HG03342 (cell line): ENCODE results near the gene SNHG17.
A peak's percentile ranks its signal among the peaks of the same experiment; 100 is the strongest.
"Not testable (repeated sequence)": the region's sequence is repeated elsewhere in the genome, so short reads cannot be mapped to it uniquely, and the experiment has no call there.

Experiments
- ATAC-seq: cut with Tn5 transposase; IDR thresholded peaks from one replicate; pipeline ENCODE4 v1.9.1; 2021; ENCODE audit warnings: mild to moderate bottlenecking, moderate library complexity; ENCODE audit not compliant: unreplicated experiment

SNHG17 gene

GRCh38 chr20:38447931-38448675, 13.0 kb upstream of the SNHG17 start:
- ATAC-seq = peak; percentile 42

GRCh38 chr20:38447251-38447661, 12.1 kb upstream of the SNHG17 start:
- ATAC-seq = no peak

DNA sequence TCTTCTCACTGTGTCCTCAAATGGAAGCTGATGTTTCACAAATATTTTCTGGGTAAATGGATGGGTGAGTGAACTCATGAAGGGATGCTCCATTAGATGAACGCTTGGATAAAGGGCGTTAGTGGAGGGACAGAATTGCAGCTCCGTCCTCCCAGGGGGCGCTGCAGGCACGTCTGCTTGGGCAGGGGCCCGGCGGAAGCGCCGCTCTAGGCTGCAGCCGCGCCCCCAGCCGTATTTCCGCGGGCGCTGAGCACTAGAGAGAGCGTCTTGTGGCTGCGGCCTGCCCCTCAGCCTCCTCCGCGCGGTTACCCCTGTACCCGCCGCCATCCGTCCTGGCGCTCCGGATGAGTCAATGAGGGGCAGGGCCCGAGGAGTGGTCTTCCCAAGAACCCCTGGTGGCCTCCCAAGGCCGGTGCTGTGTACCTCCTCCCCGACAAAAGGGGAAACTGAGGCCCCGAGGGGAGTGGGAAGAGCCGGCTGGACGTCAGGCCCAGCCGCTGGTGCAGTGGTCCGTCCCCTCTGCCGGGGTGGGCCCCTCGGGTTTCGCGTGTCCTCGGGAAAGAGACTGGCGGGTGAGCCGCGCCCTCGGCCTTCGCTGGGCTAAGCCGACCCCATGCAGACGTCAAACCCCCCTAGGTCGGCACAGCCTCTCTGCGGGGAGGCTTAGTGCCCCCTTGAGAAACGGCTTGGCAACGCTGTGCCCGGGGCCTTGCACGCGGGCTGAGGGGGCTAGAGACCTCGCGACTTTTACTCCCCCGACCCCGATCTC, 11.5 kb upstream of the SNHG17 start:
- peak; percentile 70 for ATAC-seq

DNA sequence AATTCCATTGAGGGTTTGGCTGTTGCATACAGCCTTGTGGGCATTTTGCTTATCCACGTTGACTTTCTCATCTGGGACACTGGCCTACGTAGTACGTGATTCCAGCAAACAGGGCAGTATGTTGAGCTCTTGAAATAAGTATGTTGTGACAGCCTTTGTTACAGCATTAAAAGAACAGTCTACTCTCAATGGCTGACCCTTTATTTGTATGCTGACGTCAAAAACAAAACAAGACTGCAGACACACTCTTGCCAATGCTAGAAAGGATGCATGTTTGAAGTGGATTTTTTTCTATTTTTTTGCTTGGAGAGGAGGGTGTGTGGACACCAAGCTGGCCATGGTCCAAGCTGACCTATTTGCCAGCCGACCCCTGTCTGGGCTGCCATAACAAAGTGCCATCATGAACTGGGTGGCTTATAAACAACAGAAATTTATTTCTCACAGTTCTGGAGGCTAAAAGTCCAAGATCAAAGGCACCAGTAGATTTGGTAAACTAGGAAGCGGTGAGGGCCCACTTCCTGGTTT, 10.8 kb upstream of the SNHG17 start:
- ATAC-seq = no peak

- ATAC-seq = no peak
These were observed 10.3 kb upstream of the SNHG17 start for GRCh38 chr20:38445381-38445796.

DNA sequence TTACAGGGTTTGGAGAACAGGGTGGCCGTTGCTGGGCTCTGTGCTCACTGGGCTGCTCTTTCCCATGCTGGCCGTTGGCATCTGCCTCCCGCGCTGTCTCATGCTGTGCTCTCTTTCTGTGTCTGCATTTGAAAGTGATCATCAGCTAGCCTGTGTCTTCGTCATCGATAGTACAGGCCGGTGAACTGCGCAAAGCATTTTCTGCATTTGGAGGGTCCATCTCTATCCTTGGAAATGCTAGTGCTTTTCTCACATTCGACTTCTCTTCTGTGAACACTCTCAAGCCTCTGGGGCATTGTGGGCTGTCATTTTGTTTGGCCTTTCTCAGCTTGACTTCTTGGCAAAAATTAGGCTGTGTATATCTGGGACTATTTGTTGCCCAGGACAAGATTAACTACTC, 6.8 kb upstream of the SNHG17 start:
- ATAC-seq = no peak

DNA sequence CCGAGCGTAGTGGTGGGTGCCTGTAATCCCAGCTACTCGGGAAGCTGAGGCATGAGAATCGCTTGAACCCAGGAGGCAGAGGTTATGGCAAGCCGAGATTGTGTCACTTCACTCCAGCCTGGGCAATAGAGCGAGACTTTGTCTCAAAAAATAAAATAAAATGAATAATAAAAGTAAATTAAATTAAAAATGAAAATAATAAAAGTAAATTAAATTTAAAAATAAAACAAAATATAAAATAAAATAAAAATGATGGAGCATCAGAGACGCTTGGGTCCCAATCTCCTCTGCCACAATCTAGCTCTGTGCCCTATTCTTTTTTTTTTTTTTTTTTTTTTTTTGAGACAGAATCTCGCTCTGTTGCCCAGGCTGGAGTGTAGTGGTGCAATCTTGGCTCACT, 6.0 kb upstream of the SNHG17 start:
- not testable (repeated sequence) for ATAC-seq

- no peak for ATAC-seq
These were observed 2.7 kb upstream of the SNHG17 start for GRCh38 chr20:38437796-38438195.

- no peak for ATAC-seq
These were observed 419 bp upstream of the SNHG17 start for GRCh38 chr20:38435555-38435939.

GRCh38 chr20:38434301-38434741, 807 bp downstream of the SNHG17 start:
- ATAC-seq = no peak

GRCh38 chr20:38433304-38433972, 1.7 kb downstream of the SNHG17 start:
- ATAC-seq = no peak

DNA sequence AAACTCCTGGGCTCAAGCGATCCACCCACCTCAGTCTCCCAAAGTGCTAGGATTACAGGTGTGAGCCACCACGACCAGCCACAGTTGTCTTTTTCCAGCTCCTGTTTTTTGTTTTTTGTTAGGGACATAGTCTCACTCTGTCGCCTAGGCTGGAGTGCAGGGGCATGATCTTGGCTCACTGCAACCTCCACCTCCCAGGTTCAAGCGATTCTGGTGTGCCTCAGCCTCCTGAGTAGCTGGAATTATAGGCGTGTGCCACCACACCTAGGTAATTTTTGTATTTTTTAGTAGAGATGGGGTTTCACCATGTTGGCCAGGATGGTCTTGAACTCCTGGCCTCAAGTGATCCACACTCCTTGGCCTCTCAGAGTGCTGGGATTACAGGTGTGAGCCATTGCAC, 2.3 kb downstream of the SNHG17 start:
- ATAC-seq = not testable (repeated sequence)

DNA sequence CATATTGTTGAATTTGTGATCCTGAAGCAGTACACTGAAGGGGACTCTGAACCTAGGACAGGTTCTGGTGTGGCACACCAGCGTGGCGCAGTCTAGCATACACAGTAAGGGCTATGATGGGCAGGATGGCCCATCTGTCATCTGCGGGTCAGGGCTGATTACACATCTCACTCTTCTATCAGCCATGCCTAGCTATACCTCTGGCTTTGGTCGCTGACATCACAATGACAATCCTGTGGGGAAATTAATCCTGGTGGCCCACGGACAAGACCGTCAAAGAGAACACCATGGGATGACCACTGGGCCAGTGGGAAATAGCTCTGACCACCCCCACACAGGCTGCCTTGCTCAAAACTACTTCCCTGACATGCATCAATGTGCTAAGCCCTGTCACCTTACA, 2.8 kb downstream of the SNHG17 start:
- ATAC-seq = no peak

- no peak for ATAC-seq
These were observed 4.3 kb downstream of the SNHG17 start for GRCh38 chr20:38430679-38431325.

DNA sequence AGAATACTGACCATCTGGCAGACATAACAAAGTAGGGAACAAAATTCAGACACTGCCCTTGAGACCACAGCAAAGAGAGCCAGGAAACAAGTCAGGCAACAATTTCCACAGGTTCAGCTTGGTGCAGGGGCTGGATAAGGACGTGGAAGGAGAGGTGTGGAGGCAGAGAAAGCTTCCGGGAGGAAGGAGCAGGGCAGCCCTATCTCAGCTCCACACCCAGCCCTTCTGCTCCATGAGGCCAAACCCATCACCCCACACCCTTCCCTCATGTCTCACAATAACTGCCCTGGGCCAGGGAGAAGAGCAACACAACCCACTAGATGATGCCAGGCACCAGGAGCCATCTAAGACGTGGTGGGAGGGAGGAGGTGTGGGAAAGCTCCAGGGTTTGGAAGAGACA, 5.8 kb downstream of the SNHG17 start:
- no peak for ATAC-seq

GRCh38 chr20:38428800-38429199, 6.3 kb downstream of the SNHG17 start:
- ATAC-seq = no peak

DNA sequence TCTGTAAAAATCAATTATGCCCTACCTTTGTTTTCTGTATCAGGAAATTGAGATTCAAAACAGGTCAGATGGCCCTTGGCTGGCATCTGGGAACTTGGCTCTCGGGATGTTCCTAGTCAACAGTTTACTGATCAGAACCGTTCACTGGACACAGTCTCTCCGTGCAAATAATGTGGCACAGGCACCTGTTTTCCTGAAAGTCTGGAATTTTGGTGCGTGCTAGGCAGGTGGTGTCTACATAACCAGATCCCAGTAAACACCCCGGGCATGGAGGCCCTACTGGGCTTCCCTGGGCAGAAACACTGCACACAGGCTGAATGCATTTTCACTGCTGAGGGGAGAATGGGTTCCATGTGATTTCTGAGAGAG, 7.5 kb downstream of the SNHG17 start:
- ATAC-seq = no peak

- no peak for ATAC-seq
These were observed 8.9 kb downstream of the SNHG17 start for GRCh38 chr20:38426006-38426897.

- ATAC-seq = no peak
These were observed 10.7 kb downstream of the SNHG17 start for GRCh38 chr20:38424401-38424800.

GRCh38 chr20:38423541-38423940, 11.6 kb downstream of the SNHG17 start:
- no peak for ATAC-seq
